KG1 (cell line): ENCODE data around the gene UGP2.
"Not testable (repeated sequence)": the region's sequence is repeated elsewhere in the genome, so short reads cannot be mapped to it uniquely, and the experiment has no call there.

Source experiments
- DNase-seq: peaks from one replicate; lab custom pipeline; 2025; lab: John Stamatoyannopoulos, UW

UGP2 gene

DNA sequence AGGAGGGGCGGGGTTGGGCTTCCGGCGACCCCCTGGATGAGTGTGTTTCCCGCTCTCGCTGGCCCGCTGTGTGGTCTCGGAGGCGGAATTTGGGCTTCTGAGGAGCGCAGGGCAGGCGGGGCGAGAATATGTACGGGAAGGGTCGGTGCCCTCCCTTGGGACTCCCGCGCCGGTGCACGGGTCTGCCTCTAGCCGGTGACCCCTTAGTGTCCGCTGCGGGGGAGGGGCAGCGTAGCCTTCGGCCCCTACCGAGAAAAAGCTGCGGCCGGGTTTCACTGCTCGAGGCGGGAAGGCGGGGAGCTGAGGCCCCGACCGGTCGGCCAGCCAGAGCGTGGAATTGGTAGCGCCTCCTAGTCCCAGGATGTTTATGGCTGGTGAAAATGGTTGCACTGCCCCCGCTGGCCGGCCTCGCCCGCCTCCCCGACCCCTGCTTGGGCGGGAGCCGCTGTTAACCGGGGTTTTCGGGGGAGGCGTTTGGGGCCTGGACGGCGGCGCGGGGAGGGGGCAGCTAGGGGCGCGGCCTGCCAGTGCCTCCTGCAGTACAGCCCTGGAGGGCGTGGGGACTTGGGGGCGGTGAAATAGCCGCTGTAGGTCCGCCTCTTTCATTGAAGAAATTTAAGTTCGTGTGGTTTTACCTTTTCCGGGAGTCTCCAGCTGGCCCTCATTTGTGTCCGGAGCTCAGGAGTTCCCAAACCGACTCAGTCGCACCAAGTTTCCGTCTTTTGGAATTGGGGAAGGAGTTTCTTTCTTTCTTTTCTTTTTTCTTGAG, at the start of gene UGP2:
UGP2 (plus strand) TSS at position 643 of the 769 bp plus-strand sequence. CDS start 290 bp downstream, outside the sequence.
- DNase-seq, result peak; percentile 80

DNA sequence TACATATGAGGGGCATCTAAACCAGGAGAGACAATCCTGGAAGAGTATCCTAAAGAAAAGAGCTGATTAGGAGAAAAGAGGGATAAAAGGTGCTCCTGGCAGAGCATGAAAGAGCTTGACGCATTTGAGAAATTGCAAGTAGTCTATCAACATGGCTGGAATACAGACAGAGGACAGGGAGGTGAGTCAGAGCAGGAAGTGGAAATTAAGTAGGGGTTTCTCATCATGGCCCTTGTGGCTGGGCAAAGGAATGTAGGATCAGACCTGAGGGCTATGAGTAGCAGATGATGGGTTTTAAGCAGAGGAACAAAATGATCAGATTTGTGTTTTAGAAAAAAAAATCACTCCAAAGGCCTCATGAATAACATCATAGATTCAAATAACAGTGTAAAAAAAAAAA, 49.2 kb upstream of the UGP2 start:
- no peak for DNase-seq

DNA sequence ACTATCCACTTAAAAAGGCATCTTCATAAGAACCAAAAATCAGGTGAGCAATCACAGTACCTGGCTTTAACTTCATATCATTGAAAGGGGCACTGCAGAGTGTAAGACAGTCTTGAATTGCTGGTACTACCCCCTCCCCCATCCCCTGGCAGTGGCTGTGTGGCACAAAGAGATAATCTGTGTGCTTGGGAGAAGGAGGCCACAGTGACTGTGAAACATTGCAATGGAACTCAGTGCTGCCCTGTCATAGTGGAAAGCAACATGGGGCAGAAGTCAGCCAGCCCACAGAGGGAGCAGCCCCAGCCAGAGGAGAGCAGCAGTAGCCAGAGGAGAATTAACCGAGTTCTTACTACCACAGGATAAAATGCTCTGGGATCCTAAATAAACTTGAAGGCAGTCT, 45.3 kb upstream of the UGP2 start:
- DNase-seq, result no peak

DNA sequence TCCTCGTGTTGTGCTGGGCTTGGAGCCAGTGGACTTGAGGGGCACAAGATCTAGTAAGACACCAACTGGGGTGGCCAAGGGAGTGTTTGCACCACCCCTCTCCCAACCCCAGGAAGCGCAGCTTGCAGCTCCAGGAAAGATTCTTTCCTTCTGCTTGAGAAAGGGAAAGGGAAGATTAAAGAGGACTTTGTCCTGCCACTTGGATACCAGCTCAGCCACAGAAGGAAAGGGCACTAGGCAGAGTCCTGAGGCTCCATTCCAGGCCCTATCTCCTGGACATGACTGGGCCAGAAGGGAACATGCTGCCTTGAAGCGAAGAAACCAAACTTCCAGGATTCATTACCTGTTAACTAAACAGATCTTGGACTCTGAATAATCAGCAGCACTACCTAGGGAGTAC, 44.9 kb upstream of the UGP2 start:
- no peak for DNase-seq

DNA sequence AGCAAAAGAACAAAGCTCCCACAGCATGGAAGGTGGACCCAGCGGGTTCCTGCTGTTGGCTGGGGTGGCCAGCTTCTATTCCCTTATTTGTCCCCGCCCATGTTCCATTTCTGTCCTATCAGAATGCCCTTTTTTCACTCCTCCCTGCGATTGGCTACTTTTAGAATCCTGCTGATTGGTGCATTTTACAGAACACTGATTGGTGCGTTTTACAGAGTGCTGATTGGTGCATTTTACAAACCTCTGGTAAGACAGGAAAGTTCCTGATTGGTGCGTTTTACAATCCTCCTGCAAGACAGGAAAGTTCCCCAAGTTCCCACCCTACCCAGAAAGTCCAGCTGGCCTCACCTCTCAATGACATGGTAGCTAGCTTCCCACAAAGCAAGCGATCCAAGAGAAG, 40.2 kb upstream of the UGP2 start:
- DNase-seq, result no peak

DNA sequence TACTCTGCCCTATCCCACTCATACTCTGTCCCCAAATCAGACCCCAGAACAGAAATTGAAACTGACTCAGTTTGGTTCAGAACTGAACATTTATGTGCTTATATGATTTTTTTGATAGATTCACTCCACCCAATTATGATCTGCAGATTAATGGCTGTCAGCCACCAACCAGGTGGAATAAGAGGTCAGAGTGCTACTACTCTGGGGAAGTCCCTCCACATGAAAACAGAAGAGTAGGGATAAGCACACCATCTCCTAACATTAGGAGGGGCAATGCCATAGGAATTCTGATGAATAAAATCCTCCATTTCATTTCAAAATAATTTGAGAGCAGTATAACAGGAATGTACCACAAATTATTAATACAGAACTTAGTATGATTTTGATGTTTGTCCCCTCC, 36.3 kb upstream of the UGP2 start:
- DNase-seq, result no peak

DNA sequence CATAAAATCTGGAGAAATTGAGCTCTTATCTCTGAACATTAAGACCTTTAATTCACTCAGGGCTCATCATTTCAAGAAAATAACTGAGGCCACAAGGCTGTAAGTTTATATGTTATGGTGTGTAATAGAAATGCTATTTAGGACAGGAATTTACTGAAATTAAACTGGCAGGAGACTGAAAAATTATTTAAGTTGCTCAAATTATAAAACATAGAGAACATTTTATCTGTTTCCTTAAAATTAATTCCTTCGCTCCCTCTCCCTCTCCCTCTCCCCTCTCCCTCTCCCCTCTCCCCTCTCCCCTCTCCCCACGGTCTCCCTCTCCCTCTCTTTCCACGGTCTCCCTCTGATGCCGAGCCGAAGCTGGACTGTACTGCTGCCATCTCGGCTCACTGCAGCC, 33.7 kb upstream of the UGP2 start:
- DNase-seq, result not testable (repeated sequence)

DNA sequence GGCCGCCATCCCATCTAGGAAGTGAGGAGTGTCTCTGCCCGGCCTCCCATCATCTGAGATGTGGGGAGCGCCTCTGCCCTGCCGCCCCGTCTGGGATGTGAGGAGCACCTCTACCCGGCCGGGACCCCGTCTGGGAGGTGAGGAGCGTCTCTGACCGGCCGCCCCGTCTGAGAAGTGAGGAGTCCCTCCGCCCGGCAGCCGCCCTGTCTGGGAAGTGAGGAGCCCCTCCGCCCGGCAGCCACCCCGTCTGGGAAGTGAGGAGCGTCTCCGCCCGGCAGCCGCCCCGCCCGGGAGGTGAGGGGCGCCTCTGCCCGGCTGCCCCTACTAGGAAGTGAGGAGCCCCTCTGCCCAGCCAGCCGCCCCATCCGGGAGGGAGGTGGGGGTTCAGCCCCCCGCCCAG, 32.8 kb upstream of the UGP2 start:
- DNase-seq, result not testable (repeated sequence)

DNA sequence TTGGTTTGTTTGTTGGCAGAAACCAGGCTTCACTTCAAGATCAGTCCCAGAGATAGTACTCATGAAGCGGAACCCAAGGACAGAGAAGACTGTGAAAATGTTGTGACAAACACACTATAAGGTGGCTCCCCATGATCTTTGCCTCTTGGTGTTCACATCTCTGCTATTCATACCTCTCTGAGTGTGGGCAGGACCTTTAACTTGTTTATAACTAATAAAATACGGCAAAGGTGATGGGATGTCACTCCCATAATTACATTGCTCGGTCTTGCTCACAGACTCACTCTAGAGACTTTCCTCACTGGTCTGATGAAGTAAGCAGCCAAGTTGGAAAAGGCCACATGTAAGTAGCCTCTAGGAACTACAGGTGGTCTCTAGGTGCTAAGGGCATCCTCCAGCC, 30.6 kb upstream of the UGP2 start:
- DNase-seq, result no peak

DNA sequence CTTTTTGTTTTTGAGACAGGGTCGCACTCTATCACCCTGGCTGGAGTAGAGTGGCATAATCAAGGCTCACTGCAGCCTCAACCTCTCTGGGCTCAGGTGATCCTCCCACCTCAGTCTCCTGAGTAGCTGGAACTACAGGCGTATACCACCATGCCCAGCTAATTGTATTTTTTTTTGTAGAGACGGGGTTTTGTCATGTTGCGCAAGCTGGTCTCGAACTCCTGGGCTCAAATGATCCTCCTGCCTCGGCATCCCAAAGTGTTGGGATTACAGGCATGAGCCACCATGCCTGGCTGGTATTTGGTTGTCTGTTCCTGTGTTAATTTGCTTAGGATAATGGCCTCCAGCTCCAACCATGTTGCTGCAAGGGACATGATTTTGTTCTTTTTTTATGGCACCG, 29.8 kb upstream of the UGP2 start:
- DNase-seq, result not testable (repeated sequence)

DNA sequence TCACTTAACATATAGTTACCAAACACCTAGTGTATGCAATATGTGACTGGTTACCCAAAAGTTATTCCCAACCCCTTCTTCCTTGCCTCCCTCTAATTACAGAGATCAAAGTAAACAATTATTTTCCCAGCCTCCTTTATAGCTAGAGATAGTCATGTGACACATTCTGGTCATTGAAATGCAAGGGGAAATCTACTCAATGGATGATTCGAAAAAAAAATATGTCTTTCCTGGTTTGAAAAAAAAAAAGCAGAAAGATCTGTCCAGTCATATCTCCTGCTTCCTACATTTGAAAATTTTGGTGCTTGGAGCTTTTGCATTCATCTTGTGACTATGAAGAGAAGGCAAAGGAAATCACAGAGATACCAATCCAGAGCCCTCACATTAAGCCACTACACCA, 27.6 kb upstream of the UGP2 start:
- no peak for DNase-seq

DNA sequence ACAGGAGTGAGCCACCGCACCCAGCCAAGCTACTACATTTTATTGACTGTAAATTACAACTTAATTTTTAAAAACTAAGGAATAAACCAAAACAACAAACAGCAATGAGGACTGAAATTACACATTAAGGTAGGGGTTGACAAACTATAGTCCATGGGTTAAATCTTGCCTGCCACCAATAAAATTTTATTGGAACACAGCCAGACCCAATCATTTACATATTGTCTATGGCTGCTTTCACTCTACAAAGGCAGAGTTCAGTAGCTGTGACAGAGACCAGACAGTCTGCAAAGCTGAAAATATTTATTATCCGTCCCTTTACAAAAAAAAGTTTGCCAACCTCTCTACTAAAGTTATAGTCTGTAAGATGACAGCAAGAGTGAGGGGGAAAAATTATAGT, 24.3 kb upstream of the UGP2 start:
- no peak for DNase-seq

DNA sequence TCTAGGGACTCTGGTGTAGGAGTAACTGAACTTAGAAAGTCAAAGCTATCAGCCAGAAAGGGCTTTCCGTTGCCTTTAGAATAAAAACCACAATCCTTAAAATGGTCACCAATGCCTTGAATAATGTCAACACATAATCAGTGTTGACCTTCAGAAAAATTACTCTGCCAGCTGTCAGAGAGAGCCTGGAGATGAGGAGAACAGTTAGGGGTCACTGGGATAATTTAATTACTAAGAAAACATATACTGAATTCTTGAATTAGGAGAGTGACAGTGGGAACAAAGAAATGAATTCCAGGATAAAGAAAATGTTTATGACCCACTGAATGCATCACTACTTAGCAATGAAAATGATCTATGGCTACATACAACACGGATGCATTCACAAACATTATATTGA, 23.4 kb upstream of the UGP2 start:
- DNase-seq, result no peak

DNA sequence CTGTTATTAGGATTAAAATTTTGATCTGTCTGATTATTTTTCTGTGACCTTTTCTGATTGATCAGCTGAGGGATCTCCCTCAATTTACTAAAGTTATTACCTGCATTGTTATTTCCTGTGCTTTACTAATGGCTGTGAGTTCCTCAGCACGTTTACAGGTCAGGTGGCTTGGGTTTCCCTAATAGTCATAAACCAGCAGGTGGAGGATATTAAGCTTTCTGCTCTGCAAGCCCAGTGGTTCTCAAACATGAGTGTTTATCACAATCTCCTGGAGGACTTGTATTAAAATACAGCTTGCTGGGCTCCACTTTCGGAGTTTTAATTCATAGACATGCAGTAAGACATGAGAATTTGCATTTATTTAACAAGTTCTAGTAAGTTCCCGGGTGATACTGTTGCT, 22.4 kb upstream of the UGP2 start:
- DNase-seq, result no peak

DNA sequence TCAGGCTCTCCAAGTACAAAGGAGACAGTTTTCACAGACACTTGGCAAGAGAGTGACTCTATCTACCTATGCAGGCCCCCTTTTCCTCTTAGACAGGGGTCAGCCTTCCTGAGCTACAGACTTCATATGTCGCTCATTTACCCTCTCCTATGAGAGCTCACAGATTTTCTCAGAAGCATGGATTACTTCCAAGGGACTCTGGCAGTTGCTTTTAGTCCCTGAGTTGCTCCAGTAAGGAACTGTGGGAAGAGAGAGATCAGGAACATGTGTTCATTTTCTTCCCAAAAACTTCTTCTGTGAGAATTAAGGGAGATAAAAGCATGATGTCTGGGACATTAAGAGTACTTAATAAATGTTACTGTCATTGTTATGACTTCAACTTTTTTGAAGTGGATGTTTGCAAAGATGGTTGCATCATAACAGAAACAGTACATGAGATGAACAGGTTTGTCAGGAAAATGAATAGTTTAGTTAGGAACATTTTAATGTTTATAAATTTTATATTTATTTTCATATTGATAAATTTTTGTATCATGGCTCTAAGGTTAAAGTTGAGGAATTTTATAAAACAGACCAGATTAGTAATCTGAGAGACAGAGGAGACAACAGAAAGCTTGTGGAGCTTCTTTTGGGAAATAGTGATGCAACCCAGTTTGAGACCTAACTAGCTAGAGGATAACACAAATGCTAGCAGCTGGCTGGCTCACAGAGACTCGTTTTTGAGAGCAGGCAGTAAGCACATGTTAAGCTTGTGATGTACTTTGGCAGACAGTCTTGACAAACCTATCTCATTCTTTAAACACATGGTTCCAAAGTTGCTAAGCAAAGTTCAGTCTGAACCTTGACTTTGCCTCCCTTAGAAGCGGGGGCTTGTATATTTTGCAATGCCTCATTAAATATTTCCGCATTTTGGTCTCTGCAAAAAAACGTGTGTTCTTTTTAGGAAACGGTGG, 21.7 kb upstream of the UGP2 start:
- no peak for DNase-seq

DNA sequence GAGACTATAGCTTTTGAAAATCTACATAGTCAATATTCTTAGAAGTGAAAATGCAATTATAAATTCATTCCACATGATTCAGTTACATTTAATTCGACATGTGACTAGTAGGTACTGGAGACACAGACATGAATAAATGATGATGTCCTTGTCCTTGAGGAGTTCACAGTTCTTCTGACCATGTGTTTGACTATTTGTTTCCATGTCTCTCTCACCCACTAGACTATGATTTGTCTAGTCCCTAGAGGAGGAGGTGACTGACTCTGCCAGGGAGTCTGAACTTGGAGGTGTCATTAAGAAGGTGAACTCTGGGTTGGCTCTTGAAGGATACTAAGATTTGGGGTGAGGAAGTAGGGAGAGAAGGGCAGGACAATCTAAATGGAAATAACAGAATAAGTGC, 20.7 kb upstream of the UGP2 start:
- no peak for DNase-seq

DNA sequence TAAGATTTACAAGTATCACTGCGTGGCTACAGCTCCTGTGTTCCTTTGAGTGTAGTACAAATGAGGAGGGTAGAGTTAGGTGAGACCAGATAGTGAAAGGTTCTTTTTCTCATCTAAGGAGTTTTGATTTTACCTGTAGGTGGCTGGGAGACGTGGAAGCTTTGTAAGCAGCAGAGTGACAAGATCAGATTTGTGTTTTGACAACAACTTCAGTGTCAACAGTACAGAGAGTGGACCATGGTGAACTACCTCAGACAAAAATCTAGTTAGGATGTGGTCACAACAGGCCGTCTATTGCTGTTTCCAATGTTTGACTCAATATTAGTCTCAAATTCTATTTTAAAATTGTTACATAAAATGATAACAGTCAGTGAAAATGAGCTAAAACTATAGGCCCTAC, 20.3 kb upstream of the UGP2 start:
- DNase-seq, result no peak

DNA sequence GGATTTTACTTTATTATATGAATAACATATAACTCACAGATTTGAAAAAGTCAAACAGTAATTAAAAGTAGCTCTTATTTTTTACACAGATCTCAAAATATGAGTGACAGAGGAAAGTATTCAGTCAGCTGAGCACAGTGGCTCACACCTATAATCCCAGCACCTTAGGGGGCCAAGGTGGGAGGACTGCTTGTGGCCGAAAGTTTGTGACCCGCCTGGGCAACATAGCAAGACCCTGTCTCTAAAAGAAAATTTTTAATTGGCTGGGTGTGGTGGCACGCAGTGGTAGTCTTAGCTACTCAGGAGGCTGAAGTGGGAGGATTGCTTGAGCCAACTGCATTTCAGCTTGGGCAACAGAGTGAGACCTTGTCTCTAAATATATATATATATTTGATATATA, 19.2 kb upstream of the UGP2 start:
- no peak for DNase-seq

DNA sequence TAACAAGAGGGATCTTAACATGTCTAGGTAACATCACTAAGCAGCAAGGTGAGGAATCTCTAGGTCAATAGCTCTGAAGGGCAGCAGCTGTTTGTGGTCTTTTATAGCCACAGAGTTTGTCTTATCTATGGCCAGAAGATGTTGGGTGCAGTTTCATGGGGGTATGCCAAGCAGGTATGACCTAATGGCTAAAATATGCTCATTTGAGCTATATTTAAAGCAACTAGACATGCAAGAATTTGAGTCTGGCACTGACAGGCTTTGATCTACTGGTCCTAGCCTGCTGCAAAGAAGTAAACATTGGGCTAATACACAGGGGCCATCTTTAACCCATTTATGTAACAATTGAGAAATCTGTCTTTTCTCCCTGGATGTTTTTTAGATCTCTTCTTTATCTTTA, 13.9 kb upstream of the UGP2 start:
- no peak for DNase-seq

DNA sequence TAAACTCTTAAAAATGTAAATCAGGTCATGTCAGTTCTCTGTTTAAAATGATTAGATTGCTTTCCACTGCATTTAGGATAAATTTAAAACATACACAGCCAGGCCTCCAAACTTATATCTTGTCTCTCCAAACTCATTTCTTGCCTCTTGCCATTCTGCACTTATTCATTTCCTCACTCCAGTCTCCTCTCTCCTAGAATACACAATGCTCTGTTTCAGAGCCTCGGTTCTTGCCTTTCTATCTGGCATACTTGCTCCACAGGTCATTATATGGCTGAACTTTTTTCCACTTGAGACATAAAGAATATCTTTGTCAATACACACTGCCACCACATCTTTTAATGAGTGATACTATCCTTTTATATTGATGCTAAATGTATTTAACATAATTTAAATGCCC, 10.5 kb upstream of the UGP2 start:
- no peak for DNase-seq

DNA sequence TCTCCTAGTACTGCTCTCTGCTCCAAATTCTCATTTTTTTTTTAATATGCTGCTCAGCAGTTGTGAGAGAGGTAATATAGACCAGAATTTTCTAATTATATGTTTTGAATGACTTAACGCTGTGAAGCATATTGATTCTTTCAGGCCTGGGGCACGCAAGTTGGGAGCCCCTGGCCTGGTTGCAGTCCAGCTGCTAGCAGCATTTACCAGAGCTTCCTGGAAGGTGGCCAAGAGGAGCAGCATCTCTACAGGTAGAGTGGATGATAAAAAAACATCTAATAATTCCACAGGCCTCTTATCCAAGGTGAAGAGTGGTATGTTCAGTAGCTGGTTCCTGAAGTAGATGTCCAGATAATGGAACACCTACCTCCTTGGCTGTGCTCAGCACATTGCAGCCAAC, 7.3 kb upstream of the UGP2 start:
- DNase-seq, result no peak

DNA sequence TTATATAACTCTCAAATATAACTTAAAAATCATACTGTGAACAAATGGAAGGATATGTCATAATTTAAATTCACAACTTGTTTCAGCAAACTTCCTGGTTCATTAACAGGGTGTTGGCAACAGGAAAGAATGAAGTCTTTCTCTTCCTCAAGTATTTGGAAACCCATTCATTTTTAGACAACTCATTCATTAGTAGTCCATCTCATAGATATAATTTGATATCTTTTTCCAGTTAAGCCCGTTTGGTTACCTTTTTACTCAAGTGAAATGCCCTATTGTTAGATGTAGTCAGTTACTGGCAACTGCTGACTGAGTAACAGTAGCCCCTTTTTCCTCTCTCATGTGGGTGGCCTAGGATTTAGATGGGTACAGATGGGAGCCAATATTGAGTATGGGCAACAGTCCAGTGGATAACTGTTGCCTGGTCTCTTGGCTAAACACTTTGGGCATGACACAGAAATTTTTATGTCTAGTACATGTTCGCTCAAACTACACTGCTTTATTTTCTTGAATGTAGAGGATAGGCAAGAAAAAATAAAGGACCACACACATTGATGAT, 4.6 kb upstream of the UGP2 start:
- DNase-seq, result no peak
